ENCODE data around the gene TRPM1.

GRCh38 chr15:31129769-31130303 is 28.3 kb upstream of the TRPM1 start:
- TF ChIP-seq BHLHE40 (IDR thresholded peaks at IDR 0.05; ENCODE audit: borderline replicate concordance) (no peak), LEF1 (IDR thresholded peaks at IDR 0.05; ENCODE audit: borderline replicate concordance) (no peak)

All from HEK293T (cell line).